ENCODE measurements around the gene ANXA10. TPM values are rescaled to one million over a fixed set of nuclear protein-coding genes. Genes with fewer than 3 reads are reported as not detected.

ANXA10 gene
- total RNA-seq, 1 experiment from 2014 or later = not detected

DNA sequence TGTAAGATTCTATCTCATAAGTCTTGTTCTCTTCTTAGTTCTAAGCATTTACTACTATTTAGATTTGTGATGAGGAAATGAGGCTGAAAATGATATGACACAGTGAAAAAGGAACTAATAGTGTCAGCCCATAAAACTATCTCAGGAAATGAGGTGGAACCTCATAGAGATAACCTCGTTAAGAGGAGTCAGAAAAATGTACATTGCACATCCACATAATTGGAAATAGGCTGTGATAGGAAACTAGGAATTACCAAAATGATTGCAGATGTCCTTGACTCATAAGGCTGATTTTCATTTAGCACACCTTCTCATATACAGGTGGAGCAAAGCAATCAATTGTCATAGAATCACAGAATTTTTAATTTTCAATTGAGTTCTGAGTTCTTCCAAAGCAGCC lies 26.8 kb downstream of the ANXA10 start (continued):
- no peak for TF ChIP-seq E2F1 (CRISPR knock-in tag; IDR thresholded peaks at IDR 0.05)
- TF ChIP-seq ZNF671 (CRISPR knock-in tag; IDR thresholded peaks at IDR 0.05) = no peak

- DNase-seq (ENCODE audit: low spot score) = no peak
- Mint-ChIP-seq H3K9me3 (peaks cover 7% of the 10 kb centered on the region), H3K27ac (no peak overlapping the region), H3K27me3 (ENCODE audit: low read depth) (no peaks in the 10 kb centered on the region), H3K4me1 (peaks cover 8% of the 10 kb centered on the region), H3K36me3 (no peaks in the 10 kb centered on the region), H3K4me3 (no peak overlapping the region)
- TF ChIP-seq, protein P1, sequence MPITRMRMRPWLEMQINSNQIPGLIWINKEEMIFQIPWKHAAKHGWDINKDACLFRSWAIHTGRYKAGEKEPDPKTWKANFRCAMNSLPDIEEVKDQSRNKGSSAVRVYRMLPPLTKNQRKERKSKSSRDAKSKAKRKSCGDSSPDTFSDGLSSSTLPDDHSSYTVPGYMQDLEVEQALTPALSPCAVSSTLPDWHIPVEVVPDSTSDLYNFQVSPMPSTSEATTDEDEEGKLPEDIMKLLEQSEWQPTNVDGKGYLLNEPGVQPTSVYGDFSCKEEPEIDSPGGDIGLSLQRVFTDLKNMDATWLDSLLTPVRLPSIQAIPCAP (CRISPR knock-in tag; IDR thresholded peaks at IDR 0.05) = no peak
- TF ChIP-seq PRDM15 (CRISPR knock-in tag; IDR thresholded peaks at IDR 0.05) (no peak), E2F5 (CRISPR knock-in tag; IDR thresholded peaks at IDR 0.05) (no peak), ZNF671 (CRISPR knock-in tag; IDR thresholded peaks at IDR 0.05) (no peak), CREB1 (CRISPR knock-in tag; IDR thresholded peaks at IDR 0.05) (no peak), FOXJ3 (CRISPR knock-in tag; IDR thresholded peaks at IDR 0.05; ENCODE audit: borderline replicate concordance) (no peak), TCF7 (CRISPR knock-in tag; IDR thresholded peaks at IDR 0.05; ENCODE audit: low read depth) (no peak), SMAD4 (CRISPR knock-in tag; IDR thresholded peaks at IDR 0.05) (no peak), JUN (CRISPR knock-in tag; IDR thresholded peaks at IDR 0.05) (no peak), NFE2L1 (CRISPR knock-in tag; IDR thresholded peaks at IDR 0.05) (no peak), RELA (CRISPR knock-in tag; IDR thresholded peaks at IDR 0.05; ENCODE audit: borderline replicate concordance) (no peak)
- TF ChIP-seq, protein P2, sequence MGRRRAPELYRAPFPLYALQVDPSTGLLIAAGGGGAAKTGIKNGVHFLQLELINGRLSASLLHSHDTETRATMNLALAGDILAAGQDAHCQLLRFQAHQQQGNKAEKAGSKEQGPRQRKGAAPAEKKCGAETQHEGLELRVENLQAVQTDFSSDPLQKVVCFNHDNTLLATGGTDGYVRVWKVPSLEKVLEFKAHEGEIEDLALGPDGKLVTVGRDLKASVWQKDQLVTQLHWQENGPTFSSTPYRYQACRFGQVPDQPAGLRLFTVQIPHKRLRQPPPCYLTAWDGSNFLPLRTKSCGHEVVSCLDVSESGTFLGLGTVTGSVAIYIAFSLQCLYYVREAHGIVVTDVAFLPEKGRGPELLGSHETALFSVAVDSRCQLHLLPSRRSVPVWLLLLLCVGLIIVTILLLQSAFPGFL (CRISPR knock-in tag; IDR thresholded peaks at IDR 0.05; ENCODE audit: borderline replicate concordance) = no peak
- TF ChIP-seq, protein P3, sequence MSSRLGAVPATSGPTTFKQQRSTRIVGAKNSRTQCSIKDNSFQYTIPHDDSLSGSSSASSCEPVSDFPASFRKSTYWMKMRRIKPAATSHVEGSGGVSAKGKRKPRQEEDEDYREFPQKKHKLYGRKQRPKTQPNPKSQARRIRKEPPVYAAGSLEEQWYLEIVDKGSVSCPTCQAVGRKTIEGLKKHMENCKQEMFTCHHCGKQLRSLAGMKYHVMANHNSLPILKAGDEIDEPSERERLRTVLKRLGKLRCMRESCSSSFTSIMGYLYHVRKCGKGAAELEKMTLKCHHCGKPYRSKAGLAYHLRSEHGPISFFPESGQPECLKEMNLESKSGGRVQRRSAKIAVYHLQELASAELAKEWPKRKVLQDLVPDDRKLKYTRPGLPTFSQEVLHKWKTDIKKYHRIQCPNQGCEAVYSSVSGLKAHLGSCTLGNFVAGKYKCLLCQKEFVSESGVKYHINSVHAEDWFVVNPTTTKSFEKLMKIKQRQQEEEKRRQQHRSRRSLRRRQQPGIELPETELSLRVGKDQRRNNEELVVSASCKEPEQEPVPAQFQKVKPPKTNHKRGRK (CRISPR knock-in tag; IDR thresholded peaks at IDR 0.05; ENCODE audit: borderline replicate concordance) = no peak
- TF ChIP-seq, protein P4, sequence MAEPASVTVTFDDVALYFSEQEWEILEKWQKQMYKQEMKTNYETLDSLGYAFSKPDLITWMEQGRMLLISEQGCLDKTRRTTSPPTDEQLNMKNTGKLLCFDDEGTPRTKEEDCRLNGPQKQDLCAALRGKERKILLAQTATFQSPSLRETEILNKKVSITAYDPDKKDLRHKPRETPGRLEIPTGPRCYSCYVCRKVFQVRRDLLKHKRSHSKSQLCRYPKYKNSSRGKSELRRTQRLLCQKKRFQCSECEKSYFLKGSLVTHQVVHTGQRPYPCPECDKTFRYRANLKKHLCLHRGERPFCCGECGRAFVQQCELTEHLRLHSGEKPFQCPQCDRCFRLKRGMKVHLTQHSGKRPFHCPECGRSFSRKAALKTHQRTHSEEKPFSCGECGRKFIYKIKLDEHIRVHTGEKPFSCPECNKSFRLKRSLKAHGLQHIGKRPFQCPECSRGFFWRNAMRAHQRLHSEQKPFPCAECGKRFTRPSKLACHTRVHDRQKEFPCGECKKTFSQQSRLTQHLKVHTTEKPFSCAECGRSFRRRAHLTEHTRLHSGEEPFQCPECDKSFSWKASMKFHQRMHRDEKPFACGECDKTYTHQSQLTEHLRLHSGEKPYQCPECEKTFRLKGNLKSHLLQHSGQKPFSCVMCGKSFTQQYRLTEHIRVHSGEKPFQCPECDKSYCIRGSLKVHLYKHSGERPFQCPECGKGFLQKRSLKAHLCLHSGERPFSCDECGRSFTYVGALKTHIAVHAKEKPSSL (CRISPR knock-in tag; conservative IDR thresholded peaks at IDR 0.05) = no peak
- ChIA-PET POLR2A (no interaction called here), CTCF (no interaction called here)
- no peak for ATAC-seq
Observed at GRCh38 chr4:168119890-168120289, 27.6 kb downstream of the ANXA10 start.

Data from WTC11 (cell line).